WTC11 (cell line): ENCODE data around the gene TCP1. TPM values are rescaled to one million over a fixed set of nuclear protein-coding genes. Genes with fewer than 3 reads are reported as not detected.

Experiments
- ATAC-seq: fragments of 200-7000 bp; cut with Tn5 transposase; 2 replicates; pipeline ENCODE4 v1.10.0; 2021; ENCODE audit warnings: mild to moderate bottlenecking, moderate library complexity
- CTCF ChIA-PET: fragments of 300-600 bp; sonication (Branson Sonifier 250); formaldehyde crosslinking; loops from one replicate; lab custom pipeline; 2021; ENCODE audit warnings: antibody characterized with exemption; lab: Charles Lee
- POLR2A ChIA-PET: fragments of 350-600 bp; sonication (Branson Sonifier 250); formaldehyde crosslinking; loops from one replicate; lab custom pipeline; 2021; ENCODE audit warnings: antibody characterized with exemption; lab: Charles Lee
- DNase-seq: peaks from one replicate; pipeline ENCODE4 v3.0.0; 2021; ENCODE audit warnings: low spot score
- H3K27ac Mint-ChIP-seq: 2 replicates; pipeline ENCODE4 v1.8.0; 2021; ENCODE audit warnings: mixed read lengths
- H3K27me3 Mint-ChIP-seq: 2 replicates; pipeline ENCODE4 v1.8.0; 2021; ENCODE audit warnings: low read depth, mild to moderate bottlenecking, moderate library complexity, mixed read lengths
- H3K36me3 Mint-ChIP-seq: 2 replicates; pipeline ENCODE4 v1.8.0; 2021; ENCODE audit warnings: mixed read lengths
- H3K4me1 Mint-ChIP-seq: 2 replicates; pipeline ENCODE4 v1.8.0; 2022; ENCODE audit warnings: mixed read lengths
- H3K4me3 Mint-ChIP-seq: 2 replicates; pipeline ENCODE4 v1.8.0; 2021; ENCODE audit warnings: mild to moderate bottlenecking, moderate library complexity, mixed read lengths
- H3K9me3 Mint-ChIP-seq: 2 replicates; pipeline ENCODE4 v1.8.0; 2021; ENCODE audit warnings: mixed read lengths
- CBFB ChIP-seq: sonication (generic); formaldehyde crosslinking; IDR thresholded peaks from 2 replicates; pipeline ENCODE4 v1.8.1; 2022; ENCODE audit warnings: mild to moderate bottlenecking, low read depth, missing genetic modification reagents
- ELF4 ChIP-seq: sonication (generic); formaldehyde crosslinking; IDR thresholded peaks from 2 replicates; pipeline ENCODE4 v1.8.1; 2022; ENCODE audit warnings: low read depth, mild to moderate bottlenecking, moderate library complexity, missing genetic modification reagents
- EMX1 ChIP-seq: fragments of 250-450 bp; sonication (Bioruptor Pico); IDR thresholded peaks from 2 replicates; pipeline ENCODE4 v1.8.0; 2021; ENCODE audit warnings: mild to moderate bottlenecking
- FOXK1 ChIP-seq: sonication (generic); formaldehyde crosslinking; IDR thresholded peaks from 2 replicates; pipeline ENCODE4 v1.8.0; 2022; ENCODE audit warnings: mild to moderate bottlenecking, moderate library complexity, missing genetic modification reagents
- FOXP1 ChIP-seq: sonication (generic); formaldehyde crosslinking; IDR thresholded peaks from 2 replicates; pipeline ENCODE4 v1.8.0; 2022; ENCODE audit warnings: missing genetic modification reagents, mild to moderate bottlenecking, moderate library complexity, borderline replicate concordance
- GRHL2 ChIP-seq: fragments of 250-450 bp; sonication (Bioruptor Pico); IDR thresholded peaks from 2 replicates; pipeline ENCODE4 v1.8.0; 2022; ENCODE audit warnings: mild to moderate bottlenecking, moderate library complexity; ENCODE audit not compliant: insufficient replicate concordance, severe bottlenecking
- NFATC4 ChIP-seq: fragments of 250-450 bp; sonication (Bioruptor Pico); IDR thresholded peaks from 2 replicates; pipeline ENCODE4 v1.9.0; 2021; ENCODE audit warnings: mild to moderate bottlenecking
- NFE2L1 ChIP-seq: sonication (generic); formaldehyde crosslinking; IDR thresholded peaks from 2 replicates; pipeline ENCODE4 v1.8.1; 2023; ENCODE audit warnings: missing genetic modification reagents
- NFYB ChIP-seq: sonication (generic); formaldehyde crosslinking; conservative IDR thresholded peaks from 2 replicates; pipeline ENCODE4 v1.8.0; 2022; ENCODE audit warnings: low read depth, missing genetic modification reagents
- NR2C2 ChIP-seq: sonication (generic); formaldehyde crosslinking; IDR thresholded peaks from 2 replicates; pipeline ENCODE4 v1.8.0; 2022; ENCODE audit warnings: mild to moderate bottlenecking, missing genetic modification reagents
- SMAD3 ChIP-seq: sonication (generic); formaldehyde crosslinking; IDR thresholded peaks from 2 replicates; pipeline ENCODE4 v1.8.0; 2022; ENCODE audit warnings: missing genetic modification reagents, mild to moderate bottlenecking, borderline replicate concordance
- SP1 ChIP-seq: sonication (generic); formaldehyde crosslinking; conservative IDR thresholded peaks from 2 replicates; pipeline ENCODE4 v1.8.1; 2022; ENCODE audit warnings: missing genetic modification reagents
- TEAD1 ChIP-seq: sonication (generic); formaldehyde crosslinking; IDR thresholded peaks from 2 replicates; pipeline ENCODE4 v1.8.0; 2022; ENCODE audit warnings: mild to moderate bottlenecking, missing genetic modification reagents
- ZNF138 ChIP-seq: sonication (generic); formaldehyde crosslinking; conservative IDR thresholded peaks from 2 replicates; pipeline ENCODE4 v1.8.1; 2022; ENCODE audit warnings: mild to moderate bottlenecking, moderate library complexity, missing genetic modification reagents
- ZNF219 ChIP-seq: sonication (generic); formaldehyde crosslinking; IDR thresholded peaks from 2 replicates; pipeline ENCODE4 v1.8.0; 2023; ENCODE audit warnings: missing genetic modification reagents, mild to moderate bottlenecking, borderline replicate concordance
- ZNF263 ChIP-seq: sonication (generic); formaldehyde crosslinking; IDR thresholded peaks from 2 replicates; pipeline ENCODE4 v1.8.1; 2022; ENCODE audit warnings: low read depth, mild to moderate bottlenecking, moderate library complexity, missing genetic modification reagents
- ZNF317 ChIP-seq: sonication (generic); formaldehyde crosslinking; IDR thresholded peaks from 2 replicates; pipeline ENCODE4 v1.8.1; 2023; ENCODE audit warnings: low read depth, mild to moderate bottlenecking, moderate library complexity, missing genetic modification reagents, borderline replicate concordance
- ZNF396 ChIP-seq: fragments of 250-450 bp; sonication (Bioruptor Pico); IDR thresholded peaks from 2 replicates; pipeline ENCODE4 v1.8.0; 2021; ENCODE audit warnings: mild to moderate bottlenecking, moderate library complexity, borderline replicate concordance
- total RNA-seq: library from RNA; stranded (reverse); gene quantifications from 3 replicates; pipeline ENCODE4 v1.2.3, GENCODE V29; 2021
- TF ChIP-seq, protein P1 (sequence below): sonication (generic); formaldehyde crosslinking; IDR thresholded peaks from 2 replicates; pipeline ENCODE4 v1.8.1; 2023; ENCODE audit warnings: mild to moderate bottlenecking, moderate library complexity, missing genetic modification reagents
- TF ChIP-seq, protein P2 (sequence below): fragments of 250-450 bp; sonication (Bioruptor Pico); IDR thresholded peaks from 2 replicates; pipeline ENCODE4 v1.9.0; 2021; ENCODE audit warnings: mild to moderate bottlenecking

Gene TCP1
- total RNA-seq, 1 experiment from 2014 or later = 388 TPM

DNA sequence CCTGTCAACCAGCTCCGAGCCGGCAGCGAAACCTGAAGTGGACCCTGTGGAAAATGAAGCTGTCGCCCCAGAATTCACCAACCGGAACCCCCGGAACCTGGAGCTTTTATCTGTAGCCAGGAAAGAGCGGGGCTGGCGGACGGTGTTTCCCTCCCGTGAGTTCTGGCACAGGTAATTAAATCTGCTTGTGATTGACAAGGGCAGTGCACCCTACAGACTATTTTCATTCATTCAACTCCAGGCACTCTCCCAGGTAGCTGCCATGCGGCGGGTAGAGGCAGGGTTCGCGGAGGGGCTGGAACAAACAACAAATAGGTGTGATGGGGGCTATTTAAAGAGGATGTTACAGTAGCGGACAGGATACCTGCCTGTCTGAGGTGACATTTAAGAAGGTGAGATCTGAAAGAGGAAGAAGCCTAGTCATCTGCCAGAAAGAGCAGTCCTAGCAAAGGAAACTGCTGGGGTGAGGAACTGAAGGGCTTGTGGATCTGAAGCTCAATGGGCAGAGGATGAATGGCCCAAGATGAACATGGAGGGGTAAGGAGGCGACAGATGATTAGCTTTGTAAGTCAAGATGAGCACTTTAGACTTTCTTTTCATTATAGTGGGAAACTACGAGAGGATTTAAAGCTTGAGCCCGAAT lies 1.7 kb upstream of the TCP1 start (continued):
- TF ChIP-seq EMX1 (CRISPR knock-in tag) (no peak), ZNF219 (CRISPR knock-in tag) (no peak), ZNF263 (CRISPR knock-in tag) (no peak), SMAD3 (CRISPR knock-in tag) (no peak), FOXP1 (no peak), ZNF396 (CRISPR knock-in tag) (no peak)

DNA sequence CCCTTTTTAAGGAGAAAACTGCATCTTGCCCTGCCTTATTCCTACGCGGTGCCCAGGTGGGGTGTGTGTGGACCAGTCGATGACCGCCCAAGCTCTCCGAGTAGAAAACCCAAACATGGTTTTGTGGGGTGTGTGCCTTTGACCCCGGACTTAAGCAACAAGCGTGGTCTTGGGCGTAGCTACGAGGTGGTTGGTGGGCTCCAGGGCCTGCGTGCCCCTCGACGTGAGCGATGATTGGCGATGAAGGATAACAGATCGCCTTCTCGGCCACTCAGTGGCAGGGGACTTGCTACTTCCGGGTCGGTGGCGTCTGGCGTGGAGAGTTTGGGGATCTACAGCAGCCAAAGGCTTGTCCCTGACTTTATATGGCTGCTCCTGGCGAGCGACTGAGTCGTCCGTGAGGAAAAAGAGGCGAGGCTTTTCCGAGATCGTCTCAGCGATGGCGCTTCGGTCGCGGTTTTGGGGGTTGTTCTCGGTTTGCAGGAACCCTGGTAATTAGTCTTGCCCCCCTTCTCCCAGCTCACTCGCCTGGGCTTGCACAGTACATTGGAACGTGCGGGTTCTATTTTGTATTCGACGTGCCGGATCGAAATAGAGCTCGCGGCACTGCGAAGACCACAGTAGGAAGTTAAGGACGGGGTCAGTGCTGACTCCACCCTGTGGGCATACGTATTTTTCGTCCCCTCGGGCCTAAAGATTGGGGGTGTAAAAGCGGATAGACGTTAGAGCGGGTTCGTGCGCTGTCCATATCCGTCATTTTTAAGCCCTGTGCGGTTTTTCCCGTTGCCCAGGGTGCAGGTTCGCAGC lies 950 bp upstream of the TCP1 start, which contains the start of gene MRPL18:
MRPL18 (plus strand) TSS at position 319 of the 807 bp plus-strand sequence; CDS start at position 440, 121 bp downstream.
- peak within 1 kb of the TSS; percentile 99 for H3K27ac Mint-ChIP-seq
- no peaks in the 10 kb centered on the region for H3K9me3 Mint-ChIP-seq
- ChIA-PET POLR2A (interaction anchor here (0.5 to 3.5 kb wide), 17 partner anchors 10 to 321 kb away, joined by 3 to 32 read pairs (median 3); partner anchors contain the start of genes ACAT2, PNLDC1 and WTAP), CTCF (interaction anchor here (0.9 to 2.6 kb wide), 11 partner anchors 16 to 98 kb away, joined by 3 to 18 read pairs (median 4); partner anchors contain the start of genes ACAT2 and SOD2)
- no peaks in the 10 kb centered on the region for H3K27me3 Mint-ChIP-seq
- H3K36me3 Mint-ChIP-seq = peaks cover 67% of the 10 kb centered on the region
- H3K4me3 Mint-ChIP-seq = peak within 1 kb of the TSS; percentile 99
- peaks cover 45% of the 10 kb centered on the region for H3K4me1 Mint-ChIP-seq
- ATAC-seq = peak; percentile 91
- DNase-seq = peak; percentile 91
- TF ChIP-seq, protein P1, sequence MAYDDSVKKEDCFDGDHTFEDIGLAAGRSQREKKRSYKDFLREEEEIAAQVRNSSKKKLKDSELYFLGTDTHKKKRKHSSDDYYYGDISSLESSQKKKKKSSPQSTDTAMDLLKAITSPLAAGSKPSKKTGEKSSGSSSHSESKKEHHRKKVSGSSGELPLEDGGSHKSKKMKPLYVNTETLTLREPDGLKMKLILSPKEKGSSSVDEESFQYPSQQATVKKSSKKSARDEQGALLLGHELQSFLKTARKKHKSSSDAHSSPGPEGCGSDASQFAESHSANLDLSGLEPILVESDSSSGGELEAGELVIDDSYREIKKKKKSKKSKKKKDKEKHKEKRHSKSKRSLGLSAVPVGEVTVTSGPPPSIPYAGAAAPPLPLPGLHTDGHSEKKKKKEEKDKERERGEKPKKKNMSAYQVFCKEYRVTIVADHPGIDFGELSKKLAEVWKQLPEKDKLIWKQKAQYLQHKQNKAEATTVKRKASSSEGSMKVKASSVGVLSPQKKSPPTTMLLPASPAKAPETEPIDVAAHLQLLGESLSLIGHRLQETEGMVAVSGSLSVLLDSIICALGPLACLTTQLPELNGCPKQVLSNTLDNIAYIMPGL (CRISPR knock-in tag) = peak; percentile 43; the same call in 1 of the 2 replicates
- TF ChIP-seq NR2C2 (0 out of 2 replicates have a peak, but pooled peaks have one; percentile 60), SP1 (CRISPR knock-in tag) (0 out of 2 replicates have a peak, but pooled peaks have one; percentile 21), ZNF317 (CRISPR knock-in tag) (no peak), NFYB (peak; percentile 97), TEAD1 (CRISPR knock-in tag) (no peak), FOXK1 (CRISPR knock-in tag) (peak; percentile 74), ZNF138 (CRISPR knock-in tag) (no peak), ZNF396 (CRISPR knock-in tag) (no peak), CBFB (no peak), NFATC4 (CRISPR knock-in tag) (0 out of 2 replicates have a peak, but pooled peaks have one; percentile 43), GRHL2 (CRISPR knock-in tag) (no peak), ELF4 (CRISPR knock-in tag) (no peak), NFE2L1 (CRISPR knock-in tag) (no peak)
- TF ChIP-seq, protein P2, sequence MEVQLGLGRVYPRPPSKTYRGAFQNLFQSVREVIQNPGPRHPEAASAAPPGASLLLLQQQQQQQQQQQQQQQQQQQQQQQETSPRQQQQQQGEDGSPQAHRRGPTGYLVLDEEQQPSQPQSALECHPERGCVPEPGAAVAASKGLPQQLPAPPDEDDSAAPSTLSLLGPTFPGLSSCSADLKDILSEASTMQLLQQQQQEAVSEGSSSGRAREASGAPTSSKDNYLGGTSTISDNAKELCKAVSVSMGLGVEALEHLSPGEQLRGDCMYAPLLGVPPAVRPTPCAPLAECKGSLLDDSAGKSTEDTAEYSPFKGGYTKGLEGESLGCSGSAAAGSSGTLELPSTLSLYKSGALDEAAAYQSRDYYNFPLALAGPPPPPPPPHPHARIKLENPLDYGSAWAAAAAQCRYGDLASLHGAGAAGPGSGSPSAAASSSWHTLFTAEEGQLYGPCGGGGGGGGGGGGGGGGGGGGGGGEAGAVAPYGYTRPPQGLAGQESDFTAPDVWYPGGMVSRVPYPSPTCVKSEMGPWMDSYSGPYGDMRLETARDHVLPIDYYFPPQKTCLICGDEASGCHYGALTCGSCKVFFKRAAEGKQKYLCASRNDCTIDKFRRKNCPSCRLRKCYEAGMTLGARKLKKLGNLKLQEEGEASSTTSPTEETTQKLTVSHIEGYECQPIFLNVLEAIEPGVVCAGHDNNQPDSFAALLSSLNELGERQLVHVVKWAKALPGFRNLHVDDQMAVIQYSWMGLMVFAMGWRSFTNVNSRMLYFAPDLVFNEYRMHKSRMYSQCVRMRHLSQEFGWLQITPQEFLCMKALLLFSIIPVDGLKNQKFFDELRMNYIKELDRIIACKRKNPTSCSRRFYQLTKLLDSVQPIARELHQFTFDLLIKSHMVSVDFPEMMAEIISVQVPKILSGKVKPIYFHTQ (CRISPR knock-in tag) = peak; percentile 76; the same call in 1 of the 2 replicates
